NCI-H460 (cell line): Measurements from ENCODE around the gene ZNF142. TPM values are rescaled to one million over a fixed set of nuclear protein-coding genes. Genes with fewer than 3 reads are reported as not detected.
A peak's percentile ranks its signal among the peaks of the same experiment; 100 is the strongest.

ENCODE experiments used
- DNase-seq: peaks from one replicate; pipeline ENCODE4 v3.0.0-alpha.2; 2016; ENCODE audit warnings: low read depth; ENCODE audit errors: extremely low read depth
- polyA plus RNA-seq: library from polyadenylated mRNA; depleted of rRNA; stranded (reverse); fragments of >200 nt; gene quantifications from 2 replicates; pipeline ENCODE4 v1.2.3, GENCODE V29; 2014; cell fraction: nucleus; rRNA removed
- total RNA-seq: library from RNA; depleted of rRNA; stranded (reverse); fragments of >200 nt; shearing (Covaris generic); gene quantifications from 2 replicates; pipeline ENCODE4 v1.2.3, GENCODE V29; 2014; rRNA removed

ZNF142 gene
- 15.7 and 17.5 TPM in 2 replicates for total RNA-seq
- polyA plus RNA-seq = 18.3 and 19.9 TPM in 2 replicates

DNA sequence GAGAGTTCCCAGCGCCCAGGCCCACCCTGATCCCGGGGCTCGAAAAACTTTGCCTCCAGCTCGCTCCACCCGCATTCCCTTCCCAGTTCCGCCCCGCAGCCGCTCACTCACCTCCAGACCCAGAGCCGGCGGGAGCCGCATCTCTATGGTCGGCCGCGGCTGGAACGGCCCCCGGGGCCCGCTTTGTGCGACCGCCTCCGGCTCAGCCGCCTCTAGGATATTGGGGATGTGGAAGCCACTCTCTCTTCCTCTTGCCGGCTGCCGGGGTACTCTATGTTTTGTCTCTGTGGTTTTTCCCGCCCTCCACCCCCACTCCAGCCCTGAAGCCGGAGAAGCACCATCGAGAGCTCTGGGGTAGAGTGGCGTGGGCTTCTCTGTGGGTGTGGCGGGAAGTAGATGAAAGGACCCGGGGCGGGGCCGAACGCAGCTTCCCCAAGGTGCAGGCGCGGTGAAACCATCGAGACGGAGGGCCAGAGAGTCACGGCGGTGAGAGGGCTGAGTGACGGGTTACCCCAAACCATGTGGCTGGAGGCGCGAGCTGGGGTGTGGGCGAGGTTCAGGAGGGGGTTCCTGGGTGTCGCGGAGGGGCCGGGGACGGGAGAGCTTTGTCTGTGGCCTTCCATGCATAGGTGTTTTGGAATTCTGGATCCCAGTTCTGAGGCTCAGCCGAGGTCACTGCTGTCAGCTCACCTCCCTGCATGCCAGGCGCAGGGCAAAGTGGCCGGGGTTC lies at the start of gene ZNF142, which contains the start of gene BCS1L:
ZNF142 (minus strand) TSS at position 366 of the 730 bp plus-strand sequence. CDS start 3,194 bp downstream, outside the sequence.
BCS1L (plus strand) TSS at position 426 of the 730 bp plus-strand sequence. CDS start 1,305 bp downstream, outside the sequence.
- peak; percentile 86 for DNase-seq

GRCh38 chr2:218708086-218708485 lies 48.7 kb upstream of the ZNF142 start:
- DNase-seq = no peak

DNA sequence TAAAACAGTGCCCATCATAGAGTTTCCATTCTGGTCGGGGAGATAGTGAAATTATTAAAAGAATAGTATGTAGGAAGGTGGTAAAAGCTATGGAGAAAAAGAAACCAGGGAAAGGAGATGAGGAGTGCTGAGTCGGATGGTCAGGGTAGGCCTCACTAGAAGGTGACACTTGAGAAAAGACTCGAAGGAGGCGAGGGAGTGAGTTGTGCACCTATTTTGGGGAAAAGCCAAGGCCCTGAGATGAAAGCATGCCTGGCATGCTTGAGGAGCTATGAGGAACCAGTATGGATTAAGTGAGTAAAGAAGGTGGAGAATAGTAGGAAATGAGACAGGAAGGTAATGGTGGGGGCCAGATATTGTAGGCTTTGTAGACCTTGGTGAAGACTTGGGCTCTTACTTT lies 43.9 kb upstream of the ZNF142 start:
- no peak for DNase-seq

DNA sequence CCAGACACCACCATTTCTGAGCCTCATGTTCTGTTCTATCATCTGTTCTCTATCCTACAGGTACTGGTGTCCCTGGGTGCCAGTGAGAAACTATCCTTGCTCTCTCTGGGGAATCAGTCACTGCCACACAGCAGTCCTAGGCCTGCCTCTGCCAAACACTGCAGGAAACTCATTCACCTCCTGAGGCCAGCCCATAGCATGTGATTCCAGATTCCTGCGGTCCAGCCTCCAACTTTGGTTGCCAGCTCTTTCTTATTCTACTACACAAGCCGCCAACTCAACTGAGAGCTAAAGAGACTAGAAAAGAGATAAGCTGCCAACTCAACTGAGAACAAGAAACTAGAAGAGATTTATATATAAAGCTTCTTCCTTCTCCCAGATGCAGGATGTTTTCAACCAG lies 42.4 kb upstream of the ZNF142 start:
- DNase-seq = no peak

DNA sequence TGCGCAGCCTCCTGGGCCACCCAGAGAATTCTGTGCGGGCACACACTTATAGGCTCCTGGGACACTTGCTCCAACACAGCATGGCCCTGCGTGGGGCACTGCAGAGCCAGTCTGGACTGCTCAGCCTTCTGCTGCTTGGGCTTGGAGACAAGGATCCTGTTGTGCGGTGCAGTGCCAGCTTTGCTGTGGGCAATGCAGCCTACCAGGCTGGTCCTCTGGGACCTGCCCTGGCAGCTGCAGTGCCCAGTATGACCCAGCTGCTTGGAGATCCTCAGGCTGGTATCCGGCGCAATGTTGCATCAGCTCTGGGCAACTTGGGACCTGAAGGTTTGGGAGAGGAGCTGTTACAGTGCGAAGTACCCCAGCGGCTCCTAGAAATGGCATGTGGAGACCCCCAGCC lies 39.5 kb upstream of the ZNF142 start:
- DNase-seq = no peak

GRCh38 chr2:218694405-218695145 lies 35.2 kb upstream of the ZNF142 start:
- no peak for DNase-seq

- DNase-seq = no peak
Measured at GRCh38 chr2:218691234-218691633, 31.8 kb upstream of the ZNF142 start.

DNA sequence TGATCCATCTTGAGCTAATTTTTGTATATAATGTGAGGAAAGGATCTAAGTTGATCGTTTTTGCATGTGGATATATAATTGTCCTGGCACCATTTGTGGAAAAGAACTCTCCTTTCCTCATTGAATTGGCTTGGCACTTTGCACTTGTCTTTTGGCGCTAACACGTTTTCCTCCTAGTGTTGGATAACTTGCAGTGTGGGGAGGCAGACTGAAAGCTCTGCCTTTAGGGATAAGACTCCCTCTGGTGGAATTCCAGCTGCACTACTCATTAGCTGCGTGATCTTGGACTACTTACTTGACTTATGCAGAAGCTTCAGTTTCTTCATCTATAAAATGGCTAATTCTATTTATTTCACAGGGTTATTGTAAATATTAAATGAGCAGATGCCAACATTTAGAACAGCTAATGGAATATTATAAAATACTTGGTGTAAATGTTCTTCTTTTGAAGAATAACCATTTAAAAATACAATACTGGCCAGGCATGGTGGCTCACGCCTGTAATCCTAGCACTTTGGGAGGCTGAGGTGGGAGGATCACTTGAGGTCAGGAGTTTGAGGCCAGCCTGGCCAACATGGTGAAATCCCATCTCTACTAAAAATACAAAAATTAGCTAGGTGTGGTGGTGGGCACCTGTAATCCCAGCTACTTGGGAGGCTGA lies 28.1 kb upstream of the ZNF142 start:
- peak; percentile 80 for DNase-seq

DNA sequence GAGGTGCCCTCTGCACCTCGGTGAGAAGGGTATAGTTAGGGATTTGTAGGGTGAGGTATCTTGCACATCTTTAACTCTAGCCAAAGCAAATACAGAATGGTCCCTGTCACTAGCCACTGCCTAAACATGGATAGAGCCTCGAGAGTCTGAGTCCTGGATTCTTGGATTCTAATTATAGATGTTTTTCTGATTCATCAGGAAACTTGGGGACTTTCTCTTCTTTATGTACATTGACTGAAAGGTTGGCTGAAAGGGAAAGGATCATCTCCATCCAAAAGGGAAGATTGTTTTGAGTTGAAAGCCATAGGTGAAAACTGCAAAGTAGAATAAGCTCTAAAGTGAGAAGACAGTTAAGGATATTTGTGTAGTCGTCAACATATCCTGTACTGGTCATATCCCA lies 20.6 kb upstream of the ZNF142 start:
- no peak for DNase-seq

- DNase-seq = no peak
Measured at GRCh38 chr2:218679119-218679518, 19.7 kb upstream of the ZNF142 start.

DNA sequence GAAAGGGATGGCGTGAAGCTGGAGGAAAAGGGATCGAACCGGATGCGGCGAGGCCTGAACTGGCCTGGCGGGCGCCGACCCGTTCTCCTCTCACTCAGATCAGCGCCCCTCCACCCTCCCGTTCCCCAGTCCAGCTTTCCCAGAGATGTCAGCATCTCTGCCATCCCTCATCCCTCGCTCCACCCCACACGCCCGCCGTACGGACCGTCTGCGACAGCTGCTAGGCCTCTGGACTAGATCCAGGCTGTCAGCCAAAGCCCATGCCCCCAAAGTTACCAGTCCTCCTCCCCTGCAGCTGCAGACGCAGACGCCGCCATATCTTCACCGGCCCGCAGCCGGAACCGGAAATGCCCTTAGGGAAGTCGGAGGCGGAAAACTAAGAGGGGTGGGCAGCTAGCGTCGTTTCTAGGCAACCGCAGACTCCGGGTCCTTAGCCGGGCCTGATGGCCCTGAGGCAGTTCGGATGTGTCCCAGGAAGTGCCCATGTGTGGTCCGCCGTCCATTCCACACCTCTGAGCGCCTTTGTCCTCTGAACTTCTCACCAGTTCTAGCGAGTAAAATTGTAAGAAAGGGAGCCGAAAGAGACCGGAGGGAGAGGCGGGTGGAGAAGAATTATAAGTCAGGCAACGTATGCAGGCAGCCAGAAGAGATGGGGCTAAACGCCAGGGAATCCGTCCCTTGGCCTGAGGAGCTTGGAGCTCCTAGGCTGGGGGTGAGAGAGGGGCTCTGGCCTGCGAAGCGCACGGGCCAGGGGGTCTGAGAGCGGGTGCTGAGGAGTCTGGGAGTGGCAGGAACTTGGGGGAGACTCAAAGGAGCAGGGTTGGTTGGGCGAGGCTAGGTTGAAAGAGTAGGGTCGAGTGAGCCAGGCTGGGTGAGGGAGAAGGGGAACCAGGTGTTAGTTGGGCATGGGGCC lies 12.5 kb upstream of the ZNF142 start, which contains the start of the genes RNF25 and STK36:
RNF25 (minus strand) TSS at position 349 of the 913 bp plus-strand sequence; CDS start at position 317, 32 bp downstream.
STK36 (plus strand) TSS at position 433 of the 913 bp plus-strand sequence. CDS start 744 bp downstream, outside the sequence.
- DNase-seq = peak; percentile 71

- no peak for DNase-seq
Measured at GRCh38 chr2:218671097-218671653, 11.8 kb upstream of the ZNF142 start.

DNA sequence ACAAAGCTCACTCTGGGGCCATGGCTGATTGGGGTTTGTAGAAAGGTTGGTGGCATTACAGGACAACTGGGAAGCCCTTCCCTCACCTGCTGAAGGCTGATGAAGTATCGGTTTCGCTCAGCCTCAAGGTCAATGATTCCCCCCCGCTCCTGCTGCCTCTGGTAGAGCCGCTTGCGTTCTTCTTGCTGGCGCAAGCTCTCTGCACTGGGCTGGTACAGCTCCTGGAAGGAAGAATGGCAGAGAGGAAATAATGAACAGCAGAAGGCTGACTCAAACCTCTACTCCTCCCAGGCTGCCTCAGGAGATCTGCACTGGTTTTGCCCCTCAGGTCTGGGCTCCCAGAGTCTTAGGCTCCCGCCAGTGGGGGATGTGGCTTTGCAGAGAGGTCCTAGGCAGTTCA lies 5.2 kb upstream of the ZNF142 start:
- DNase-seq = no peak

DNA sequence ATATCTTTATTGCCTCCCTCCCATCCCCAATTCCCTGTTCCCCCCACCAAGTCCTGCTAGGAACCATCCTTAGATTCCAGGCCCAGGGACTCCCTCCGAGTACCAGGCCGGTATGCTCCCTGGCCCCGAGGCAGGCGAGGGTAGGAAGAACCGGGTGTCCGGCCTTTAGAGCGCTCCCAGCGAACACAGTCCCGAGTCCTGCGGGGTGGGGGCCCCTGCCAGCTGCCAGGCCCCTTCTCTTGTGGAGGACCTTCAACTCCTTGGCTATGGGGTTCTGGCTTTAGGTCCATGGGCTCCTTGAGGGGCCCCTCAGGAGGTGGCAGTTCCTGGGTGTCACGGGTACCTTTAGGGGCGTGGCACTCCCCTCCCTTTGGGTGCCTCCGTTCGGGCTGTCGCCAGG lies 4.5 kb upstream of the ZNF142 start:
- DNase-seq = no peak

DNA sequence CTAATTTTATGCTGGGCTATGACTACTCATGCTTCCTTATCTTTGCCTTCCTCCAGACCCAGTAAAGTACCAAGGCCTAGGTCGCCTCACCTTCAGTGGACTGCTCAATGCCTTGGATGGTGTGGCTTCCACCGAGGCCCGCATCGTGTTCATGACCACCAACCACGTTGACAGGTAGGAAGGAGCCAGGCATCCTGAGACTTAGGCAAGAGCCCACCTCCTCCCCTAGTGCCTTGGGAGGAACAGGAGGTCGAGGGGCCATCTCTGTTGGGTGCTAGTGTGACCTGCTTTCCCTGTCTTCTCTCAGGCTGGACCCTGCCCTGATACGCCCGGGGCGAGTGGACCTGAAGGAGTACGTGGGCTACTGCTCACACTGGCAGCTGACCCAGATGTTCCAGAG lies 3.4 kb upstream of the ZNF142 start:
- no peak for DNase-seq

GRCh38 chr2:218662377-218662776 lies 3.0 kb upstream of the ZNF142 start:
- DNase-seq = no peak

- no peak for DNase-seq
Measured at GRCh38 chr2:218659988-218660358, 550 bp upstream of the ZNF142 start.

- peak; percentile 21 for DNase-seq
Measured at GRCh38 chr2:218658671-218659257, 659 bp downstream of the ZNF142 start.

DNA sequence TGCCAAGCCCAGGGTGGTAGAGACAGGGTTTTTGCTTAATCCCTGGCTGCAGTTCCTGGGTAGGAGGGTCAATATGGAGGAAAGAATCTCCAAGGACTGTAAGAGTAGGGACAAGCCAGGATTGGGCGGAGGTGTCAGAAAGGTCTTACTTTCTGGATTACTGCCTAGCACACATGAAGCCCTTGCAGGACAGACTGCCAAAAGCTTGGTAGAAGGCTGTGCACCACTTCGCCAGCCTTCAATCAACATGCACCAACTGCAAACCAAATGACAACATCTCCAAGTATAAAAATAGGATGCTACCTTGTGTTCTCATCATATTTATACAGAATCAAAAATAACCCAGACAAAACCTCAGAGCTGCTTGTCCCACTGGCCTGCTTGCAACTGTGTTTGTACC lies 3.7 kb downstream of the ZNF142 start:
- DNase-seq = no peak
